Caco-2 (cell line): ENCODE results near the gene MAX. TPM values are rescaled to one million over a fixed set of nuclear protein-coding genes. Genes with fewer than 3 reads are reported as not detected.

Experiments used
- BruUV-seq: library from RNA; stranded (reverse); fragments of 400-500 nt; replicated peaks from 2 replicates; lab custom pipeline; 2021; lab: Mats Ljungman, UMichigan
- CTCF ChIA-PET: fragments of 300-600 bp; sonication (Branson Sonifier 250); formaldehyde crosslinking; loops from one replicate; lab custom pipeline; 2022; ENCODE audit warnings: antibody characterized with exemption; lab: Charles Lee
- POLR2A ChIA-PET: fragments of 300-600 bp; sonication (Branson Sonifier 250); formaldehyde crosslinking; loops from one replicate; lab custom pipeline; 2022; ENCODE audit warnings: antibody characterized with exemption; lab: Charles Lee
- DNase-seq, 2 experiments: peaks; one replicate each; pipeline versions ENCODE4 v3.0.0 to v3.0.0-alpha.2; 2020 to 2022
- H3K27me3 ChIP-seq: replicated peaks from 2 replicates; pipeline ENCODE4 v1.6.0; 2011; ENCODE audit warnings: low read length; ENCODE audit not compliant: control insufficient read depth, insufficient read depth
- H3K36me3 ChIP-seq: 2 replicates; pipeline ENCODE4 v1.5.1; 2011; ENCODE audit warnings: low read length; ENCODE audit not compliant: control insufficient read depth, insufficient read depth
- H3K4me1 ChIP-seq: fragments of 250-450 bp; sonication (Bioruptor Pico); 2 replicates; pipeline ENCODE4 v1.5.1; 2020; ENCODE audit warnings: mild to moderate bottlenecking
- H3K4me3 ChIP-seq: 2 replicates; pipeline ENCODE4 v1.5.1; 2011; ENCODE audit warnings: low read depth, mild to moderate bottlenecking, control low read depth, low read length
- H3K9me3 ChIP-seq: fragments of 250-450 bp; sonication (Bioruptor Pico); 2 replicates; pipeline ENCODE4 v1.5.1; 2020; ENCODE audit warnings: mild to moderate bottlenecking, moderate library complexity
- H3K27ac Mint-ChIP-seq: one replicate; pipeline ENCODE4 v1.8.0; 2022; ENCODE audit warnings: mixed read lengths; ENCODE audit not compliant: unreplicated experiment
- H3K27me3 Mint-ChIP-seq: one replicate; pipeline ENCODE4 v1.8.0; 2022; ENCODE audit warnings: mixed read lengths; ENCODE audit not compliant: insufficient read depth, unreplicated experiment
- H3K36me3 Mint-ChIP-seq: one replicate; pipeline ENCODE4 v1.8.0; 2022; ENCODE audit warnings: mild to moderate bottlenecking, mixed read lengths; ENCODE audit not compliant: insufficient read depth, unreplicated experiment
- H3K4me1 Mint-ChIP-seq: one replicate; pipeline ENCODE4 v1.8.0; 2022; ENCODE audit warnings: low read depth, mixed read lengths; ENCODE audit not compliant: unreplicated experiment
- H3K4me3 Mint-ChIP-seq: one replicate; pipeline ENCODE4 v1.8.0; 2022; ENCODE audit warnings: mild to moderate bottlenecking, moderate library complexity, mixed read lengths; ENCODE audit not compliant: unreplicated experiment
- H3K9me3 Mint-ChIP-seq: one replicate; pipeline ENCODE4 v1.8.0; 2022; ENCODE audit warnings: mixed read lengths; ENCODE audit not compliant: unreplicated experiment
- intact Hi-C: fragments of 100-400 bp; cut with micrococcal nuclease; formaldehyde crosslinking; loops from one replicate; pipeline ENCODE4 v1.10.0; 2022; ENCODE audit not compliant: unreplicated experiment
- total RNA-seq: library from RNA; stranded (reverse); gene quantifications from 2 replicates; pipeline ENCODE4 v1.2.3, GENCODE V29; 2022
- TF ChIP-seq, protein P1 (sequence below), 2 experiments: fragments of 200-600 bp in 1 of 2; IDR thresholded peaks; 1 replicate in 1 of 2; 2 replicates in 1 of 2; pipeline versions ENCODE4 v1.5.1 to v1.8.0; 2011 to 2022; ENCODE audit warnings: antibody characterized with exemption in 1 of 2, control low read depth in 1 of 2, inconsistent platforms in 1 of 2, low read depth in 1 of 2, low read length in 1 of 2, mild to moderate bottlenecking in 1 of 2, moderate library complexity in 1 of 2; ENCODE audit not compliant: insufficient read depth in 1 of 2, severe bottlenecking in 1 of 2, unreplicated experiment in 1 of 2

MAX gene
- total RNA-seq, 1 experiment from 2014 or later = 53.5 TPM

DNA sequence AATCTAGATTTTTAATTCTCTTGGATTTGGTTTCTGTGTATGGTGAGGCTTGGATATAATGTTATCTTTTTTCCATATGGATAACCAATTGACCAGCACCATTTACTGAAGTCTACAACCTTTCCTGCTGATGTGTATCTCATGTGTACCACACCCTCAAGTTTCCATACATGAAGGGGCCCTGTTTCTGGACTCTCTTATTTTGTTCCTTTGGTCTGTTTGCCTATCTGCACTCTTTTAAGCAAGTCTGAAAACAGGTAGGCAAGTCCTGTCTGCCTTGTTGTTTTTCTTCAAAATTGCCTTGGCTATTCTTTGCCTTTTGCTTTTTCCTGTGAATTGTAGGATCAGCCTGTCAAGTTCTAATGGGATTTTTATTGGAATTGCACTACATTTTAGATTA, 44.6 kb downstream of the MAX start:
- BruUV-seq = no TSS peak
- Mint-ChIP-seq H3K27ac (no peak overlapping the region), H3K9me3 (no peaks in the 10 kb centered on the region), H3K36me3 (no peaks in the 10 kb centered on the region), H3K4me1 (no peaks in the 10 kb centered on the region), H3K4me3 (no peak overlapping the region), H3K27me3 (no peaks in the 10 kb centered on the region)
- Histone ChIP-seq H3K4me3 (no peak overlapping the region), H3K4me1 (no peaks in the 10 kb centered on the region), H3K9me3 (no peaks in the 10 kb centered on the region), H3K27me3 (no peaks in the 10 kb centered on the region), H3K36me3 (no peaks in the 10 kb centered on the region; the same call in 1 of the 2 replicates)
- ChIA-PET CTCF (no interaction called here), POLR2A (no interaction called here)
- DNase-seq = no peak
- TF ChIP-seq, protein P1, sequence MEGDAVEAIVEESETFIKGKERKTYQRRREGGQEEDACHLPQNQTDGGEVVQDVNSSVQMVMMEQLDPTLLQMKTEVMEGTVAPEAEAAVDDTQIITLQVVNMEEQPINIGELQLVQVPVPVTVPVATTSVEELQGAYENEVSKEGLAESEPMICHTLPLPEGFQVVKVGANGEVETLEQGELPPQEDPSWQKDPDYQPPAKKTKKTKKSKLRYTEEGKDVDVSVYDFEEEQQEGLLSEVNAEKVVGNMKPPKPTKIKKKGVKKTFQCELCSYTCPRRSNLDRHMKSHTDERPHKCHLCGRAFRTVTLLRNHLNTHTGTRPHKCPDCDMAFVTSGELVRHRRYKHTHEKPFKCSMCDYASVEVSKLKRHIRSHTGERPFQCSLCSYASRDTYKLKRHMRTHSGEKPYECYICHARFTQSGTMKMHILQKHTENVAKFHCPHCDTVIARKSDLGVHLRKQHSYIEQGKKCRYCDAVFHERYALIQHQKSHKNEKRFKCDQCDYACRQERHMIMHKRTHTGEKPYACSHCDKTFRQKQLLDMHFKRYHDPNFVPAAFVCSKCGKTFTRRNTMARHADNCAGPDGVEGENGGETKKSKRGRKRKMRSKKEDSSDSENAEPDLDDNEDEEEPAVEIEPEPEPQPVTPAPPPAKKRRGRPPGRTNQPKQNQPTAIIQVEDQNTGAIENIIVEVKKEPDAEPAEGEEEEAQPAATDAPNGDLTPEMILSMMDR (IDR thresholded peaks at IDR 0.05; ENCODE audit: insufficient read depth in 1 of 2, low read depth in 1 of 2, low read length in 1 of 2, severe bottlenecking in 1 of 2, unreplicated experiment in 1 of 2) = no peak
- intact Hi-C loops = no loop called here

DNA sequence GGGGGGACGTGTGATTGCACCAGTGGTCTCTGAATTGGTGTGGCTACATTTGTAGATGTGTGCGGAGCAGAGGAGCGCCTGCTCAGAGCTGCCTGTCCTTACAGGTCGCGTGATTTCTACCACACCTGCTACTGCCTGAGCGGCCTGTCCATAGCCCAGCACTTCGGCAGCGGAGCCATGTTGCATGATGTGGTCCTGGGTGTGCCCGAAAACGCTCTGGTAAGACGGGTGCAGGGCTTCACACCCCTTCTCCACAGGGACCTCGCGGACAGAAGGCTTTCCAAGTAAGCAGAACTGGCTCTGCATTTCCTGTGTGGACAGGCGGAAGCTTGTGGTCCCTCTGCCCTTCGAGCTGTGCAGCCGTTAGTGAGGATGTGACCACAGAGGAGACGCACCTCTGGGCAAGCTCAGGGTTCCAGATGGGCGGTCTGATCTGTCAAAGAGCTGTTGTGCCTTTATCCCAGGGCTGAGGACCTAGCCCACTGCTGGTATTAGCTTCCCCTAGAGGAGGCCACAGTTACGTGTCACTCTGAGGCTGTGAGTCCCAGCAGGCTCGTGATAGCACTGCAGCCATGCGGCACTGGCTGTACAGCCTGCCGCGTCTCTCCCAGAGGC, 47.7 kb downstream of the MAX start:
- intact Hi-C loops = no loop called here
- no peaks in the 10 kb centered on the region for H3K9me3 Mint-ChIP-seq
- H3K27ac Mint-ChIP-seq = no peak overlapping the region
- H3K4me3 ChIP-seq = no peak overlapping the region
- H3K9me3 ChIP-seq = no peaks in the 10 kb centered on the region
- H3K4me1 Mint-ChIP-seq = peaks cover 5% of the 10 kb centered on the region
- peaks cover 7% of the 10 kb centered on the region; the same call in 1 of the 2 replicates for H3K4me1 ChIP-seq
- H3K27me3 Mint-ChIP-seq = no peaks in the 10 kb centered on the region
- no TSS peak for BruUV-seq
- DNase-seq = no peak
- no peak overlapping the region for H3K4me3 Mint-ChIP-seq
- no peaks in the 10 kb centered on the region for H3K36me3 Mint-ChIP-seq
- CTCF ChIA-PET = no interaction called here
- TF ChIP-seq, protein P1 (IDR thresholded peaks at IDR 0.05; ENCODE audit: insufficient read depth in 1 of 2, low read depth in 1 of 2, low read length in 1 of 2, severe bottlenecking in 1 of 2, unreplicated experiment in 1 of 2) = no peak
- no peaks in the 10 kb centered on the region for H3K36me3 ChIP-seq
- POLR2A ChIA-PET = no interaction called here
- H3K27me3 ChIP-seq = no peaks in the 10 kb centered on the region

DNA sequence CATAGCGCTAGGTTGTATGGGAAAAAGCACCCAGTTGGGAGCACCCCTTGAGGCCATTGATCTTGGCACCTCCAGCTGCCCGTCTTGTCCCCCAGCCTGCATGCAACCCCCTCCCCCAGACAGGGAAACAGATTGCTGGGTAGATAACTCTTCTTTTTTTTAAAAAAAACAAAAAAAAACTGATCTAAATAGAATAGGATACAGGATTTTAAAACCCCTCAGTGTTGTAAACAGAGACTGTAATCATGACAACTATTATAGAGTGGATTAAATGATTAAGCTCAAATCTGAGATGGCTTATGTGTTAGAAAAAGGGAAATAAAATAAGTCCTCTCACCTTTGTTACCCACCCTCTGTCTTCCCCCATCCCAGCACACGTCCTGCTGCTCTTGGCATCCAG, 48.9 kb downstream of the MAX start:
- H3K9me3 ChIP-seq = no peaks in the 10 kb centered on the region
- no peaks in the 10 kb centered on the region for H3K36me3 ChIP-seq
- TF ChIP-seq, protein P1 (IDR thresholded peaks at IDR 0.05; ENCODE audit: insufficient read depth in 1 of 2, low read depth in 1 of 2, low read length in 1 of 2, severe bottlenecking in 1 of 2, unreplicated experiment in 1 of 2) = no peak
- peaks cover 12% of the 10 kb centered on the region; the same call in 1 of the 2 replicates for H3K4me1 ChIP-seq
- no peak overlapping the region for H3K4me3 Mint-ChIP-seq
- no peaks in the 10 kb centered on the region for H3K27me3 Mint-ChIP-seq
- no peaks in the 10 kb centered on the region for H3K27me3 ChIP-seq
- intact Hi-C loops = no loop called here
- peaks cover 5% of the 10 kb centered on the region for H3K4me1 Mint-ChIP-seq
- H3K4me3 ChIP-seq = no peak overlapping the region
- H3K36me3 Mint-ChIP-seq = no peaks in the 10 kb centered on the region
- no peaks in the 10 kb centered on the region for H3K9me3 Mint-ChIP-seq
- no peak overlapping the region for H3K27ac Mint-ChIP-seq
- CTCF ChIA-PET = no interaction called here
- POLR2A ChIA-PET = no interaction called here
- BruUV-seq = no TSS peak
- no peak for DNase-seq
